H9 (cell line): ENCODE data around the gene GPLD1. TPM values are rescaled to one million over a fixed set of nuclear protein-coding genes. Genes with fewer than 3 reads are reported as not detected.
A peak's percentile ranks its signal among the peaks of the same experiment; 100 is the strongest.

Experiments
- DNase-seq: peaks from one replicate; pipeline ENCODE4 v3.0.0-alpha.2; 2017
- H2AFZ ChIP-seq: one replicate; pipeline ENCODE4 v1.6.1; 2013; ENCODE audit warnings: mild to moderate bottlenecking, low read length, control low read depth, moderate library complexity
- H2AK5ac ChIP-seq: 2 replicates; pipeline ENCODE4 v1.6.1; 2013; ENCODE audit warnings: low read length, control low read depth, mixed read lengths; ENCODE audit not compliant: insufficient read length
- H2BK120ac ChIP-seq: one replicate; pipeline ENCODE4 v1.6.1; 2013; ENCODE audit warnings: low read depth, mild to moderate bottlenecking, low read length, control low read depth, inconsistent platforms; ENCODE audit not compliant: poor library complexity, severe bottlenecking
- H2BK12ac ChIP-seq: 2 replicates; pipeline ENCODE4 v1.6.1; 2013; ENCODE audit warnings: low read length, control low read depth, mixed read lengths, low read depth; ENCODE audit not compliant: insufficient read length
- H2BK15ac ChIP-seq: 2 replicates; pipeline ENCODE4 v1.6.1; 2013; ENCODE audit warnings: low read depth, low read length, control low read depth
- H2BK20ac ChIP-seq: one replicate; pipeline ENCODE4 v1.6.1; 2013; ENCODE audit warnings: low read depth, mild to moderate bottlenecking, low read length, control low read depth, inconsistent platforms; ENCODE audit not compliant: poor library complexity, severe bottlenecking
- H2BK5ac ChIP-seq: 2 replicates; pipeline ENCODE4 v1.6.1; 2013; ENCODE audit warnings: low read length, control low read depth, mixed read lengths; ENCODE audit not compliant: insufficient read length
- H3K14ac ChIP-seq: 2 replicates; pipeline ENCODE4 v1.6.1; 2013; ENCODE audit warnings: low read length, control low read depth; ENCODE audit not compliant: insufficient read depth
- H3K18ac ChIP-seq: 2 replicates; pipeline ENCODE4 v1.6.1; 2013; ENCODE audit warnings: low read depth, mild to moderate bottlenecking, mixed read lengths, low read length, control low read depth; ENCODE audit not compliant: insufficient read length
- H3K23ac ChIP-seq: 2 replicates; pipeline ENCODE4 v1.6.1; 2013; ENCODE audit warnings: low read length, control low read depth, mixed read lengths, low read depth; ENCODE audit not compliant: insufficient read length
- H3K23me2 ChIP-seq: 2 replicates; pipeline ENCODE4 v1.6.1; 2013; ENCODE audit warnings: low read depth, mild to moderate bottlenecking, mixed read lengths, low read length, control low read depth; ENCODE audit not compliant: insufficient read length, poor library complexity, severe bottlenecking
- H3K27ac ChIP-seq: 2 replicates; pipeline ENCODE4 v1.5.1; 2013; ENCODE audit warnings: low read length, control low read depth, mixed read lengths, low read depth; ENCODE audit not compliant: insufficient read length
- H3K27me3 ChIP-seq: 2 replicates; pipeline ENCODE4 v1.6.1; 2013; ENCODE audit warnings: low read length, control low read depth, inconsistent platforms; ENCODE audit not compliant: insufficient read depth
- H3K4ac ChIP-seq: 2 replicates; pipeline ENCODE4 v1.6.1; 2013; ENCODE audit warnings: low read depth, mild to moderate bottlenecking, control low read depth, inconsistent platforms, low read length, moderate library complexity
- H3K4me1 ChIP-seq: 2 replicates; pipeline ENCODE4 v1.6.1; 2013; ENCODE audit warnings: low read length, control low read depth, inconsistent platforms; ENCODE audit not compliant: insufficient read depth
- H3K4me2 ChIP-seq: 2 replicates; pipeline ENCODE4 v1.6.1; 2013; ENCODE audit warnings: low read length, control low read depth, mixed read lengths; ENCODE audit not compliant: insufficient read length, insufficient read depth
- H3K56ac ChIP-seq: 2 replicates; pipeline ENCODE4 v1.6.1; 2013; ENCODE audit warnings: low read depth, mild to moderate bottlenecking, mixed read lengths, low read length, control low read depth; ENCODE audit not compliant: insufficient read length
- H3K79me1 ChIP-seq: 2 replicates; pipeline ENCODE4 v1.6.1; 2013; ENCODE audit warnings: low read depth, mild to moderate bottlenecking, moderate library complexity, low read length, control low read depth, inconsistent platforms; ENCODE audit not compliant: insufficient read depth, poor library complexity, severe bottlenecking
- H3K79me2 ChIP-seq: 2 replicates; pipeline ENCODE4 v1.6.1; 2013; ENCODE audit warnings: low read length, control low read depth, inconsistent platforms; ENCODE audit not compliant: insufficient read depth
- H3K9ac ChIP-seq: 2 replicates; pipeline ENCODE4 v1.6.1; 2013; ENCODE audit warnings: low read length, control low read depth, mixed read lengths; ENCODE audit not compliant: insufficient read length; ENCODE audit errors: extremely low read depth
- H3K9me3 ChIP-seq: one replicate; pipeline ENCODE4 v1.6.1; 2013; ENCODE audit warnings: low read depth, low read length, inconsistent platforms; ENCODE audit not compliant: control insufficient read depth
- H3T11ph ChIP-seq: one replicate; pipeline ENCODE4 v1.6.1; 2013; ENCODE audit warnings: mild to moderate bottlenecking, low read length, control low read depth, inconsistent platforms
- H4K20me1 ChIP-seq: one replicate; pipeline ENCODE4 v1.6.1; 2013; ENCODE audit not compliant: control insufficient read depth, insufficient read length, insufficient read depth
- H4K5ac ChIP-seq: 2 replicates; pipeline ENCODE4 v1.6.1; 2013; ENCODE audit warnings: low read depth, mild to moderate bottlenecking, mixed read lengths, low read length, control low read depth; ENCODE audit not compliant: insufficient read length
- H4K8ac ChIP-seq: replicated peaks from 2 replicates; pipeline ENCODE4 v1.6.1; 2013; ENCODE audit warnings: low read length, control low read depth, mixed read lengths, low read depth; ENCODE audit not compliant: insufficient read length
- H4K91ac ChIP-seq: 2 replicates; pipeline ENCODE4 v1.6.1; 2013; ENCODE audit warnings: low read depth, mild to moderate bottlenecking, moderate library complexity, mixed read lengths, low read length, control low read depth; ENCODE audit not compliant: insufficient read length
- H3K27ac Mint-ChIP-seq, 3 experiments: 2 replicates in 2 of 3; 3 replicates in 1 of 3; pipeline ENCODE4 v1.8.0; 2020 to 2021; ENCODE audit warnings: mixed read lengths in 3 of 3, mild to moderate bottlenecking in 1 of 3, moderate library complexity in 1 of 3
- H3K27me3 Mint-ChIP-seq: 2 replicates; pipeline ENCODE4 v1.8.0; 2021; ENCODE audit warnings: low read depth, mild to moderate bottlenecking, moderate library complexity, mixed read lengths
- H3K36me3 Mint-ChIP-seq, 3 experiments: 2 replicates in 2 of 3; 3 replicates in 1 of 3; pipeline ENCODE4 v1.8.0; 2020 to 2021; ENCODE audit warnings: low read depth in 3 of 3, mixed read lengths in 3 of 3; ENCODE audit not compliant: insufficient read depth in 1 of 3
- H3K4me1 Mint-ChIP-seq, 2 experiments: 2 replicates each; pipeline ENCODE4 v1.8.0; 2020; ENCODE audit warnings: mixed read lengths in 2 of 2
- H3K4me3 Mint-ChIP-seq, 2 experiments: 2 replicates in 1 of 2; 3 replicates in 1 of 2; pipeline ENCODE4 v1.8.0; 2020 to 2021; ENCODE audit warnings: mild to moderate bottlenecking in 2 of 2, mixed read lengths in 2 of 2, moderate library complexity in 1 of 2
- H3K9me3 Mint-ChIP-seq, 2 experiments: 2 replicates in 1 of 2; 3 replicates in 1 of 2; pipeline ENCODE4 v1.8.0; 2020; ENCODE audit warnings: mild to moderate bottlenecking in 2 of 2, mixed read lengths in 2 of 2, moderate library complexity in 1 of 2
- WGBS: extraction: QIAGEN DNeasy Blood & Tissue Kit; methylation state at CpG from one replicate; pipeline ENCODE4 v1.1.7; 2013; ENCODE audit warnings: missing lambda C conversion rate, low lambda C conversion rate, mixed read lengths; ENCODE audit not compliant: insufficient read length; ENCODE audit errors: extremely low coverage; 5-methylcytosine and 5-hydroxymethylcytosine counted together
- total RNA-seq: library from RNA; stranded (reverse); gene quantifications from 2 replicates; pipeline ENCODE4 v1.2.1, GENCODE V29; 2021
- TF ChIP-seq, protein P1 (sequence below): fragments of 200-600 bp; sonication (generic); conservative IDR thresholded peaks from 3 replicates; pipeline ENCODE4 v1.8.0; 2021; ENCODE audit warnings: antibody characterized with exemption, mild to moderate bottlenecking

The GPLD1 gene
- total RNA-seq, 1 experiment from 2014 or later: 8.0 TPM

- Histone ChIP-seq H2AFZ (no peak overlapping the region), H2BK12ac (no peak overlapping the region), H2BK120ac (no peak overlapping the region), H3K4me1 (peaks cover 8% of the 10 kb centered on the region; the same call in 1 of the 2 replicates), H3K9me3 (no peaks in the 10 kb centered on the region), H3K79me1 (no peaks in the 10 kb centered on the region), H4K8ac (no peak overlapping the region), H2BK20ac (no peak overlapping the region), H3K9ac (no peak overlapping the region), H3K14ac (no peak overlapping the region), H3K4ac (no peak overlapping the region), H2BK15ac (no peak overlapping the region), H4K91ac (no peak overlapping the region), H2BK5ac (no peak overlapping the region), H3T11ph (no peak overlapping the region), H3K18ac (no peak overlapping the region), H2AK5ac (no peak overlapping the region), H3K56ac (no peak overlapping the region), H3K23me2 (peaks cover 2% of the 10 kb centered on the region), H3K27me3 (no peaks in the 10 kb centered on the region), H3K4me2 (peak overlapping the region; percentile 74), H3K23ac (no peak overlapping the region), H4K20me1 (no peaks in the 10 kb centered on the region), H3K79me2 (peaks cover 25% of the 10 kb centered on the region; the same call in 1 of the 2 replicates), H4K5ac (no peak overlapping the region), H3K27ac (no peak overlapping the region)
- H3K4me1 Mint-ChIP-seq: peaks cover 45 to 47% of the 10 kb centered on the region in 2 experiments
- H3K27ac Mint-ChIP-seq: peak overlapping the region; percentile 46 to 64 (median 52); a peak in 3 of 7 replicates
- peaks cover 8 to 54% (median 29%) of the 10 kb centered on the region in 3 experiments; a peak in 6 of 7 replicates for H3K36me3 Mint-ChIP-seq
- no peaks in the 10 kb centered on the region; a peak in 1 of 5 replicates for H3K9me3 Mint-ChIP-seq
- DNase-seq: no peak
- TF ChIP-seq, protein P1, sequence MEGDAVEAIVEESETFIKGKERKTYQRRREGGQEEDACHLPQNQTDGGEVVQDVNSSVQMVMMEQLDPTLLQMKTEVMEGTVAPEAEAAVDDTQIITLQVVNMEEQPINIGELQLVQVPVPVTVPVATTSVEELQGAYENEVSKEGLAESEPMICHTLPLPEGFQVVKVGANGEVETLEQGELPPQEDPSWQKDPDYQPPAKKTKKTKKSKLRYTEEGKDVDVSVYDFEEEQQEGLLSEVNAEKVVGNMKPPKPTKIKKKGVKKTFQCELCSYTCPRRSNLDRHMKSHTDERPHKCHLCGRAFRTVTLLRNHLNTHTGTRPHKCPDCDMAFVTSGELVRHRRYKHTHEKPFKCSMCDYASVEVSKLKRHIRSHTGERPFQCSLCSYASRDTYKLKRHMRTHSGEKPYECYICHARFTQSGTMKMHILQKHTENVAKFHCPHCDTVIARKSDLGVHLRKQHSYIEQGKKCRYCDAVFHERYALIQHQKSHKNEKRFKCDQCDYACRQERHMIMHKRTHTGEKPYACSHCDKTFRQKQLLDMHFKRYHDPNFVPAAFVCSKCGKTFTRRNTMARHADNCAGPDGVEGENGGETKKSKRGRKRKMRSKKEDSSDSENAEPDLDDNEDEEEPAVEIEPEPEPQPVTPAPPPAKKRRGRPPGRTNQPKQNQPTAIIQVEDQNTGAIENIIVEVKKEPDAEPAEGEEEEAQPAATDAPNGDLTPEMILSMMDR: no peak
- H3K4me3 Mint-ChIP-seq: peak overlapping the region; percentile 56 to 94; a peak in 4 of 5 replicates
- no peaks in the 10 kb centered on the region for H3K27me3 Mint-ChIP-seq
- no CpG with 5 or more reads among the region's 5 CpGs for WGBS
Observed at GRCh38 chr6:24405262-24405661, 84.1 kb downstream of the GPLD1 start.
